Endometrial microvascular endothelial cells (primary cell): Measurements from ENCODE around the gene ZNF607. TPM values are rescaled to one million over a fixed set of nuclear protein-coding genes. Genes with fewer than 3 reads are reported as not detected.
"Not testable (repeated sequence)": the region's sequence is repeated elsewhere in the genome, so short reads cannot be mapped to it uniquely, and the experiment has no call there.

Experiments used
- in situ Hi-C: cut with HindIII; loops from 2 replicates; pipeline ENCODE4 v1.10.0; 2017; ENCODE audit warnings: low sequenced_read_pairs, low pct_unique_long_range_greater_than_20kb; ENCODE audit errors: inconsistent ontology term
- total RNA-seq: library from RNA; depleted of rRNA; stranded (reverse); fragments of >200 nt; gene quantifications from one replicate; pipeline ENCODE4 v1.2.3, GENCODE V29; 2015; ENCODE audit errors: inconsistent ontology term

Gene ZNF607
- total RNA-seq = 1.7 TPM

GRCh38 chr19:37719111-37719926, at the start of gene ZNF607:
TSS of gene ZNF607 (minus strand) at chr19:37719761. CDS start at chr19:37711618, 8,143 bp downstream.
- in situ Hi-C loops = no loop called here

DNA sequence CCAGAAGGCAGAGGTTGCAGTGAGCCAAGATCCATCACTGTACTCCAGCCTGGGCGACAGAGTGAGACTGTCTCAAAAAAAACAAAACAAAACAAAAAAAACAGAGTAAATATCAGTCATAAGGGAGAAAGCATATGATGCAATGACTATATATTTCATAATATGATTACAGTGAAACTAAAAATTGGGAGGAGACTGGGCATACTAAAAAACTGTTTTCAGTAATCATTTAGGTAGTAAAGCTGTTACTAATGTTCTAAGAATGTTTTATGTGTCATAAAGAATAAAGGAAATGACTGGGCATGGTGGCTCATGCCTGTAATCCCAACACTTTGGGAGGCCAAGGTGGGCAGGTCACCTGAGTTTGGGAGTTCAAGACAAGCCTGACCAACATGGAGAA, 43.9 kb upstream of the ZNF607 start:
- in situ Hi-C loops = no loop called here

DNA sequence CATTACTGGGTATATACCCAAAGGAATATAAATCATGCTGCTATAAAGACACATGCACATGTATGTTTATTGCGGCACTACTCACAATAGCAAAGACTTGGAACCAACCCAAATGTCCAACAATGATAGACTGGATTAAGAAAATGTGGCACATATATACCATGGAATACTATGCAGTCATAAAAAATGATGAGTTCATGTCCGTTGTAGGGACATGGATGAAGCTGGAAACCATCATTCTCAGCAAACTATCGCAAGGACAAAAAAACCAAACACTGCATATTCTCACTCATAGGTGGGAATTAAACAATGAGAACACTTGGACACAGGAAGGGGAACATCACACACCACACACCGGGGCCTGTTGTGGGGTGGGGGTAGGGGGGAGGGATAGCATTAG, 38.1 kb upstream of the ZNF607 start:
- in situ Hi-C loops = not testable (repeated sequence)

DNA sequence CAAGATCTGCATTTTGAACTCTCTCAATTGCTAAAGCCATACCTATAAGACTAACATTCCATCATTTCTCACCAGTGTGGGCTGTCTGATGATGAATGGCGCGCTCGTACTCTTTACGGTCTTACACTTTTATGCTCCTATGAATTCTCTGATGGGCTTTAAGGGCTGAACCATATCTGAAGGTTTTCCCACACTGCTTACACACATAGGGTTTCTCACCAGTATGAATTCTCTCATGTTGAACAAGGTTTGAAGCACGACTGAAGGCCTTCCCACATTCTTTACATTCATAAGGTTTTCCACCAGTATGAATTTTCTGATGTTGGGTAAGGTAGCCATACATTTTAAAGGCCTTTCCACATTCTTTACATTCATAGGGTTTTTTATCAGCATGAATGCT, 18.8 kb upstream of the ZNF607 start:
- in situ Hi-C loops = no loop called here

DNA sequence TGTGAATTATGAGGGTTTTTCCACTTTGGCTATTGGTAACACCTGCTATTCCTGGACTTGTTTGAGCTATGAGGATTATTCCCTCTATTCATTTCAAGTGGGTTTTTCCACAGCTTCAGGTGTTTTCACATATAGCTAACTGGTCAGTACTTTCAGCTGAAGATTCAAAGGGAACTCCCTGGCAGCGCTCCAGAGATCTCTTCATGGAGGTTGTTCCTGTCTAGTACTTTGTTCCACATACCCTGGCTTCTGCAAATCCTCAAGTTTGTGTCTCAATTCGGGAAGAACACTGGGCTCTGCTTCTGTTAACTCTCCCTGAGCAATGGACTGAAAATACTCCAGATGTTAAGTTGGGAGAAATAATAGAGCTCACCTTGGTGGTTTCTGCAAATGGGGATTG, 5.6 kb upstream of the ZNF607 start:
- in situ Hi-C loops = no loop called here

DNA sequence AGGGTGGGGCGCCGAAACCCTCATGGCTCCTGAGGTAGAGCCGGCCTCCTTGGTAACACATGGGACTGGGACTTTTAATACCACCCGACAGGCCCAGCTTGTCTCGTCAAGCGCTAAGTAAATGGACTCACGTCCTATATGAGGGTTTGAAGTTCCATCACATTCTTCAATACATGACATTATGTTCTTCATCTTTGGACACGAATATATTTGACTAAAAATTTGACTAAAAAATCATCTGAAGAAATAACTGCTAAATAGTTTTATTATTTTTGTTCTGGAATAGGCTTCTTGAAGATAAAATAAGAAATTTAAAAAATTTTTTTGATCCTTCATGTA, 335 bp upstream of the ZNF607 start:
- in situ Hi-C loops = no loop called here

DNA sequence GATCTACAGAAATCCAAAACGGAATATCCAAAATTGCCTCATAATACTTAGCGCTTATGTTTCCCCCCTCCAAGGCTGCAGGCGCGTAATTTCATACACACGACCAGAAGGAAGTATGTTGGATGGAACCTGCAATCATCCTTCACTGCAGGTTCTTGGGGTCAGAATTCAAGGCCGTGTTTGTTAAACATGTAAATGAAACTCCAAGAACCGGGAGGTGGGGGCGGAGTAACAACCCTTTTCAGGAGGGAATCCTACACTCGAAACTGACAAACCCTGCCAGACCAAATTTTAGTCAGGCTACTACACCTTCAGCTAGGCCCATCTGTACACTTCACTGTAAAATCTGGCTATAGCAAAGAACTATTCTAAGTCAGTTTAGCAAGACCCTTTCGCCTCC, 1.3 kb downstream of the ZNF607 start:
- in situ Hi-C loops = no loop called here

- in situ Hi-C loops = no loop called here
Measured at GRCh38 chr19:37716140-37716539, 3.4 kb downstream of the ZNF607 start.

DNA sequence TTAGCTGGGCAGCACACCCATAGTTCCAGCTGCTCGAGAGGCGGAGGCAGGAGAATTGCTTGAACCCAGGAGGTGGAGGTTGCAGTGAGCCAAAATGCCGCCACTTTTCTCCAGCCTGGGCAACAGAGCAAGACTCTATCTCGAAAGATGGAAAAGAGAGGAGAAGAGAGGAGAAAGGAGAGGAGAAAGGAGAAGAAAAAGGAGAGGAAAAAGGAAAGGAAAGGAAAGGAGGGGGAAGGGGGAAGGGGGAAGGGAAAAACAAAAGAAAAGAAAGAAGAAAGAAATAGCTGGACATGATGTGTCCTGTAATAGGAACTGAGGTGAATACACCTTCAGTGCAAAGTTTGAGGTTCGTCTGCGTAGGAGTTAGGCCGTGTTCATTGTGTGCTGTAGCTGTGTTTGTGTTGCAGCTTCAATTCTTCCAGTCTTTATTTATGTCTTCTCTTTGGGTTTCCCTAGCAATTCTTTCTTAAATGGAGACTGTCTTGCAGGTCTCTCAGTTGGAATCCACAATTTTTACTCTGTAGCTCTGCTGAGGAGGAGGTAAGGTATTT, 13.4 kb downstream of the ZNF607 start:
- in situ Hi-C loops = no loop called here

- in situ Hi-C loops = no loop called here
Measured at GRCh38 chr19:37699057-37699456, 20.5 kb downstream of the ZNF607 start.

DNA sequence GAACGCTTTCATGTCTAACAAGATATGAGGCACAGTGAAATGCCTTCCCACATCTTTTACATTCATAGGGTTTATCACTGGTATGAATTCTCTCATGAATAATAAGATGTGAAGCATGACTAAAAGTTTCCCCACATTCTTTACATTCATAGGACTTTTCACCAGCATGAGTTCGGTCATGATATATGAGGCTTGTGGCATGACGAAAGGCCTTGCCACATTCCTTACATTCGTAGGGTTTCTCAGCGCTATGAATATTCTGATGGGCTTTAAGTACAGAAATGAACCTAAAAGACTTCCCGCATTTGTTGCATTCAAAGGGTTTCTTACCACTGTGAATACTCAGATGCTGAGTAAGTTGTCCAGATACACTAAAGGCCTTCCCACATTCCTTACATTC, 21.3 kb downstream of the ZNF607 start:
- in situ Hi-C loops = no loop called here

GRCh38 chr19:37695144-37695899, 24.2 kb downstream of the ZNF607 start:
- in situ Hi-C loops = no loop called here

DNA sequence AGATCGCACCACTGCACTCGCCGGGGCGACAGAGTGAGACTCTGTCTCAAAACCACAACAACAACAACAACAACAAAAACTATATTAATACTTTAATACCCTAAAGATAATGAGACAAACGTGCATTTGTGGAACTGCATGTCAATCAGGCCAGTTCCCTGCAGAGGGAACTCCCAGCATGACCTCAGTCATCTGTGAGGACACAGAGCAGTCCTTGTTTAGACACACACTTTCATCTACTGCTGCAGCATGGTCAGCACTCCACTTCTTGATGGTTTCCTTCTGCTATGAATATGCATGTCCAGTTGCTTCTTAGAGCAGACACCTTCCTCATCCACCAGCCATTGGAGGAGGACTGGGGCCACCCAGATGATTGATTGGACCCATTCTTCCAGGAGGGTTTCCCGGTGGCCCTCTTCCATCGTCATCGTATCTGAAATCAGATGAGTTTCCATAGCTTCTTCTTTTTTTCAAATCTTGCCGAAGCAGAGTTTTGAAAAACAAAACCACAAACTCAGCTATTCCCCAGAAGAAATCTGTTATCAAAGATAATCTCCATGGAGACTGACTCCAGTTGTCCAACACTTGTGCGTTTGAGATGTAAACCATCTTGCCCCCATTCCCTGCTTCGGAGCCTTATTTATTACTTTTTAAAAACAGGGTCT, 26.5 kb downstream of the ZNF607 start:
- in situ Hi-C loops = no loop called here

DNA sequence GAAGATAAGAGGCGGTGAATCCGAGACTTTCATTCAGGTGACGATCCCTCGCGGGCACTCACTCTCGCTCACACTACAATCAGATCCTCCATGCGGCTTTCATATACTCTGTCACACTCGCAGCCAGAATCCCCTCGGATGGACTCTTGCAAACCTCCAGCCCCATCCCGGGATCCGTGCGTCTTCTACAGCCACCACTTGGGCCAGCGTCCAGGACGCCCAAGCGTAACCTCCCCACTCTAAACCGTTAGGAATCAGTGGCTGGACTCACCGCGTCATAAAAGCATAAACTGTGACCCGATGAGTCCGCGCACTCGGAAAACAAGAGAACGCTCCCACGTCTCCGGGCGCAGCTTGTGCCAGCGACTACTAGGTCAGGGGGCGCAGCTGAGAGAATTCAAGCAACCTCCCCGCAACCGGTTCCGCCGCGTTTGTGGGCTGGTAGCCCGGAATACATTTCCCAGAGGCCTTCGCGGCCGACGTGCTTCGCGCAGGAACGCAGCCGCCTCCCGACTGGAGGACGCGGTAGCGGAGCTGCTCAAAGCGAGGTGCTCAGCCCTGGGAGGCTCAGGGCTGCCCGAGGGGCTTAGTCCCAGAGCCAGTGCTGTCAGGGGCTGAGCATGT, 27.6 kb downstream of the ZNF607 start:
- in situ Hi-C loops = no loop called here

DNA sequence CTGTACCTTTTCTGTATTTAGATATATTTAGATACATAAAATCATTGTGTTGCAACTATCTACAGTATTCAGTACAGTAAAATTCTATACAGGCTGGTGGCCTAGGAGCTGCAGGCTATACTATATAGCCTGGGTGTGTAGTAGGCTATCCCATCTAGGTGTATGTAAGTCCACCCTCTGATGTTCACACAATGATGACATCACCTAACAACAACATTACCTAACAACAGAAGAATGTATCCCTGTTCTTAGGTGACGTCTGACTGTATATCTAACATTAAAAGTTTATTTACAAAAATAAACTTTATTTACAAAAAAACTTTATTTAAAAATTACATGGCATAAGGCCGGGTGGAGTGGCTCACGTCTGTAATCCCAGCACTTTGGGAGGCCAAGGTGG, 36.0 kb downstream of the ZNF607 start:
- in situ Hi-C loops = no loop called here

GRCh38 chr19:37669450-37669914, 50.1 kb downstream of the ZNF607 start:
- in situ Hi-C loops = no loop called here

GRCh38 chr19:37657157-37657556, 62.4 kb downstream of the ZNF607 start:
- in situ Hi-C loops = not testable (repeated sequence)

GRCh38 chr19:37655689-37656371, 63.7 kb downstream of the ZNF607 start:
- in situ Hi-C loops = no loop called here

DNA sequence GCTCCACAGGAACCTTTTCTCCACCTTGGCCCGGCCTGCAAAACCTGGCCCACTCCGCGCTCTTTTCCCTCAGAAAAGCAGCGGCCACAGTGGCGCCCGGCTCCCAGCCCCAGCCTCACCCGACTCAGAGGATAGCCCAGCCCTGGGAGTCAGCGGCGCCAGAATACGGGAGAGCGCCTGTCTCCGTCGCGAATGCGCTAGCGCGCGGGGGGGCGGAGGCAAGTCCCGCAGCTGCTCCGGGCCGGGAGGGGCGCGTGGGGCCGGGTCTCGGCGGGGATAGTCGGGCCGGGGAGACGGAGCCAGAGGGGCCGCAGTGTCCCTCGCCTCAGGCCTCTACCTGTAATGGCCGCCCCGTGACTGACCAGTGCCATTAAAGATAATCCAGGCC, 64.3 kb downstream of the ZNF607 start, which contains the start of gene ZFP30:
Gene ZFP30, minus strand, starts transcription at position 165 of the 388 bp plus-strand sequence. CDS start 7,643 bp downstream, outside the sequence.
- in situ Hi-C loops = no loop called here
